ENCODE results near the gene WDTC1. TPM values are rescaled to one million over a fixed set of nuclear protein-coding genes. Genes with fewer than 3 reads are reported as not detected.
A peak's percentile ranks its signal among the peaks of the same experiment; 100 is the strongest.

The WDTC1 gene
- total and polyA plus RNA-seq, 9 of the 15 experiments (the other 6 are each of a cell fraction or from before 2014, with no cell fraction given), result 0.18 to 32.3 (median 8.8) TPM

GRCh38 chr1:27357281-27358037 lies 123.0 kb downstream of the WDTC1 start (continued):
- no peak for TF ChIP-seq TSC22D4 (tag; IDR thresholded peaks at IDR 0.05)
- TF ChIP-seq RFX5 (IDR thresholded peaks at IDR 0.05; ENCODE audit: low read depth, low read length), result 0 out of 2 replicates have a peak, but pooled peaks have one; percentile 28
- TF ChIP-seq CREM (IDR thresholded peaks at IDR 0.05; ENCODE audit: low read depth), result peak; percentile 58; the same call in 1 of the 2 replicates
- no peak for TF ChIP-seq ELF2 (CRISPR knock-in tag; IDR thresholded peaks at IDR 0.05)
- peak; percentile 61 for TF ChIP-seq L3MBTL2 (IDR thresholded peaks at IDR 0.05)
- TF ChIP-seq FOS (IDR thresholded peaks at IDR 0.05; ENCODE audit: extremely low read depth, insufficient read length), result no peak
- TF ChIP-seq, protein P1, sequence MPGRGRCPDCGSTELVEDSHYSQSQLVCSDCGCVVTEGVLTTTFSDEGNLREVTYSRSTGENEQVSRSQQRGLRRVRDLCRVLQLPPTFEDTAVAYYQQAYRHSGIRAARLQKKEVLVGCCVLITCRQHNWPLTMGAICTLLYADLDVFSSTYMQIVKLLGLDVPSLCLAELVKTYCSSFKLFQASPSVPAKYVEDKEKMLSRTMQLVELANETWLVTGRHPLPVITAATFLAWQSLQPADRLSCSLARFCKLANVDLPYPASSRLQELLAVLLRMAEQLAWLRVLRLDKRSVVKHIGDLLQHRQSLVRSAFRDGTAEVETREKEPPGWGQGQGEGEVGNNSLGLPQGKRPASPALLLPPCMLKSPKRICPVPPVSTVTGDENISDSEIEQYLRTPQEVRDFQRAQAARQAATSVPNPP (IDR thresholded peaks at IDR 0.05; ENCODE audit: borderline replicate concordance, insufficient read depth, insufficient read length), result no peak
- no peak for TF ChIP-seq NELFE (IDR thresholded peaks at IDR 0.05; ENCODE audit: insufficient read depth, insufficient read length)
- TF ChIP-seq SRSF7 (optimal IDR thresholded peaks at IDR 0.05; ENCODE audit: low read depth, low read length), result no peak
- 0 out of 2 replicates have a peak, but pooled peaks have one; percentile 54 for TF ChIP-seq ZKSCAN1 (IDR thresholded peaks at IDR 0.05; ENCODE audit: low read depth, low read length)
- peak; percentile 43; the same call in 1 of the 2 replicates for TF ChIP-seq ZBTB33 (CRISPR knock-in tag; IDR thresholded peaks at IDR 0.05)
- peak; percentile 71 for TF ChIP-seq ZFX (CRISPR knock-in tag; IDR thresholded peaks at IDR 0.05)
- no peak for TF ChIP-seq ZNF431 (CRISPR knock-in tag; IDR thresholded peaks at IDR 0.05)
- TF ChIP-seq MAZ (CRISPR knock-in tag; conservative IDR thresholded peaks at IDR 0.05 in 1 of 2, IDR thresholded peaks at IDR 0.05 in 1 of 2), result peak; percentile 42 to 77
- TF ChIP-seq TEAD2 (tag; IDR thresholded peaks at IDR 0.05), result no peak
- 0 out of 3 replicates have a peak, but pooled peaks of 1 of the 2 experiments have one; percentile 30 for TF ChIP-seq CBX3 (IDR thresholded peaks at IDR 0.05; ENCODE audit: borderline replicate concordance in 1 of 2, low read length in 2 of 2)
- no peak for TF ChIP-seq CBFB (CRISPR knock-in tag; IDR thresholded peaks at IDR 0.05)
- no peak for TF ChIP-seq NR2C2 (CRISPR knock-in tag; IDR thresholded peaks at IDR 0.05)
- no peak for TF ChIP-seq NR2C2 (tag; IDR thresholded peaks at IDR 0.05)
- TF ChIP-seq ZNF77 (CRISPR knock-in tag; IDR thresholded peaks at IDR 0.05), result no peak
- TF ChIP-seq, protein P2, sequence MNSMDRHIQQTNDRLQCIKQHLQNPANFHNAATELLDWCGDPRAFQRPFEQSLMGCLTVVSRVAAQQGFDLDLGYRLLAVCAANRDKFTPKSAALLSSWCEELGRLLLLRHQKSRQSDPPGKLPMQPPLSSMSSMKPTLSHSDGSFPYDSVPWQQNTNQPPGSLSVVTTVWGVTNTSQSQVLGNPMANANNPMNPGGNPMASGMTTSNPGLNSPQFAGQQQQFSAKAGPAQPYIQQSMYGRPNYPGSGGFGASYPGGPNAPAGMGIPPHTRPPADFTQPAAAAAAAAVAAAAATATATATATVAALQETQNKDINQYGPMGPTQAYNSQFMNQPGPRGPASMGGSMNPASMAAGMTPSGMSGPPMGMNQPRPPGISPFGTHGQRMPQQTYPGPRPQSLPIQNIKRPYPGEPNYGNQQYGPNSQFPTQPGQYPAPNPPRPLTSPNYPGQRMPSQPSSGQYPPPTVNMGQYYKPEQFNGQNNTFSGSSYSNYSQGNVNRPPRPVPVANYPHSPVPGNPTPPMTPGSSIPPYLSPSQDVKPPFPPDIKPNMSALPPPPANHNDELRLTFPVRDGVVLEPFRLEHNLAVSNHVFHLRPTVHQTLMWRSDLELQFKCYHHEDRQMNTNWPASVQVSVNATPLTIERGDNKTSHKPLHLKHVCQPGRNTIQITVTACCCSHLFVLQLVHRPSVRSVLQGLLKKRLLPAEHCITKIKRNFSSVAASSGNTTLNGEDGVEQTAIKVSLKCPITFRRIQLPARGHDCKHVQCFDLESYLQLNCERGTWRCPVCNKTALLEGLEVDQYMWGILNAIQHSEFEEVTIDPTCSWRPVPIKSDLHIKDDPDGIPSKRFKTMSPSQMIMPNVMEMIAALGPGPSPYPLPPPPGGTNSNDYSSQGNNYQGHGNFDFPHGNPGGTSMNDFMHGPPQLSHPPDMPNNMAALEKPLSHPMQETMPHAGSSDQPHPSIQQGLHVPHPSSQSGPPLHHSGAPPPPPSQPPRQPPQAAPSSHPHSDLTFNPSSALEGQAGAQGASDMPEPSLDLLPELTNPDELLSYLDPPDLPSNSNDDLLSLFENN (IDR thresholded peaks at IDR 0.05; ENCODE audit: low read depth in 2 of 2, low read length in 2 of 2), result 0 out of 4 replicates have a peak, but pooled peaks of 1 of the 2 experiments have one; percentile 36

Measured in K562 (cell line).